Hepatocyte (in vitro differentiated cells): Measurements from ENCODE around the gene OPCML.

Experiments used
- EZH2 ChIP-seq: fragments of 200-600 bp; sonication (generic); IDR thresholded peaks from 2 replicates; pipeline ENCODE4 v1.6.1; 2016; ENCODE audit warnings: antibody characterized with exemption, mild to moderate bottlenecking, borderline replicate concordance
- EZH2phosphoT487 ChIP-seq: fragments of 200-600 bp; sonication (generic); IDR thresholded peaks from one replicate; pipeline ENCODE4 v1.6.1; 2018; ENCODE audit warnings: antibody characterized with exemption, mild to moderate bottlenecking, low read depth, moderate library complexity; ENCODE audit not compliant: unreplicated experiment, severe bottlenecking
- TF ChIP-seq, protein P1 (sequence below): fragments of 200-600 bp; sonication (generic); IDR thresholded peaks from 2 replicates; pipeline ENCODE4 v1.5.1; 2016; ENCODE audit warnings: antibody characterized with exemption, mild to moderate bottlenecking; ENCODE audit not compliant: poor library complexity

DNA sequence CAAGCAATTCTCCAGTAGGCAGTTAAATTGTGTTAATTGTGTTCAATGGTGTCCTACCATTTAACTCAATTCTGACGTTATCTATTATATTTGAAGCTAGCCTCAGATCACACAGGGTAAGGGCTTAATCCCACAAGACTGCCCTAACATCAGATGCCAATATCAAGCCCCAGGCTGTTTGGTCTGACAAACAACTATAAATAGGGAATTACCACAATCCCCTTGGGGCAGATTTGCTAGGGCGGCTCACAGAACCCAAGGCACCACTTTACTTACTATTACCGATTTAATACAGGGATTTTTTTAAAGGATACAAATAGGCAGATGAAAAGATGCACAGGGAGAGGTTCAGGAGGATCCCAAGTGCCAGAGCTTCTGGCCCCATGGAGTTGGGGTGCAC is 678.4 kb downstream of the OPCML start:
- TF ChIP-seq, protein P1, sequence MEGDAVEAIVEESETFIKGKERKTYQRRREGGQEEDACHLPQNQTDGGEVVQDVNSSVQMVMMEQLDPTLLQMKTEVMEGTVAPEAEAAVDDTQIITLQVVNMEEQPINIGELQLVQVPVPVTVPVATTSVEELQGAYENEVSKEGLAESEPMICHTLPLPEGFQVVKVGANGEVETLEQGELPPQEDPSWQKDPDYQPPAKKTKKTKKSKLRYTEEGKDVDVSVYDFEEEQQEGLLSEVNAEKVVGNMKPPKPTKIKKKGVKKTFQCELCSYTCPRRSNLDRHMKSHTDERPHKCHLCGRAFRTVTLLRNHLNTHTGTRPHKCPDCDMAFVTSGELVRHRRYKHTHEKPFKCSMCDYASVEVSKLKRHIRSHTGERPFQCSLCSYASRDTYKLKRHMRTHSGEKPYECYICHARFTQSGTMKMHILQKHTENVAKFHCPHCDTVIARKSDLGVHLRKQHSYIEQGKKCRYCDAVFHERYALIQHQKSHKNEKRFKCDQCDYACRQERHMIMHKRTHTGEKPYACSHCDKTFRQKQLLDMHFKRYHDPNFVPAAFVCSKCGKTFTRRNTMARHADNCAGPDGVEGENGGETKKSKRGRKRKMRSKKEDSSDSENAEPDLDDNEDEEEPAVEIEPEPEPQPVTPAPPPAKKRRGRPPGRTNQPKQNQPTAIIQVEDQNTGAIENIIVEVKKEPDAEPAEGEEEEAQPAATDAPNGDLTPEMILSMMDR = no peak
- TF ChIP-seq EZH2 (no peak), EZH2phosphoT487 (no peak)
